Endometrial microvascular endothelial cells (primary cell): ENCODE measurements around the gene SPRYD4. TPM values are rescaled to one million over a fixed set of nuclear protein-coding genes. Genes with fewer than 3 reads are reported as not detected.
"Not testable (repeated sequence)": the region's sequence is repeated elsewhere in the genome, so short reads cannot be mapped to it uniquely, and the experiment has no call there.

Experiments
- in situ Hi-C: cut with HindIII; loops from 2 replicates; pipeline ENCODE4 v1.10.0; 2017; ENCODE audit warnings: low sequenced_read_pairs, low pct_unique_long_range_greater_than_20kb; ENCODE audit errors: inconsistent ontology term
- total RNA-seq: library from RNA; depleted of rRNA; stranded (reverse); fragments of >200 nt; gene quantifications from one replicate; pipeline ENCODE4 v1.2.3, GENCODE V29; 2015; ENCODE audit errors: inconsistent ontology term

The SPRYD4 gene
- total RNA-seq, 1 donor from 2014 or later = 4.7 TPM

GRCh38 chr12:56499879-56500278 is 31.5 kb downstream of the SPRYD4 start:
- in situ Hi-C loops = not testable (repeated sequence)

GRCh38 chr12:56510786-56511185 is 42.4 kb downstream of the SPRYD4 start:
- in situ Hi-C loops = no loop called here

- in situ Hi-C loops = not testable (repeated sequence)
These were observed 45.6 kb downstream of the SPRYD4 start for GRCh38 chr12:56514014-56514318.

DNA sequence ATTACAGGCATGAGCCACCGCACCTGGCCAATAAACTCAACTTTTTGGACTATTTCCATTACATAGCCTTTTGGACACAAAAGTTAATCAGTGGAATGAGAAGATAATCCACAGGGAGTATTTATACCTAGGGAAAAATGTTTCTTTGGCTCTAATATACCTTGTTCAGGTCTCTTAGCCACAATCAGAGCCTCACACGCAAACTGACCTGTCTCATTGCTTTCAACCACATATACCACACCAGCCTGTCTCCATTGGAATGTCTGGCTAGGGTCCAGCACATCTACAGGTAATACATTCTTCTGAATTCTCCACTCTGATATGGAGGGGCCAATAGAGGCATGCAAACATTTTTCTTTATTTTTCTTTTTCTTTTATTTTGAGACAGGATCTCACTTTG is 49.5 kb downstream of the SPRYD4 start:
- in situ Hi-C loops = loop anchor here (5.0 kb wide), 1 partner anchor 54 kb away; no protein-coding TSS in a partner anchor

DNA sequence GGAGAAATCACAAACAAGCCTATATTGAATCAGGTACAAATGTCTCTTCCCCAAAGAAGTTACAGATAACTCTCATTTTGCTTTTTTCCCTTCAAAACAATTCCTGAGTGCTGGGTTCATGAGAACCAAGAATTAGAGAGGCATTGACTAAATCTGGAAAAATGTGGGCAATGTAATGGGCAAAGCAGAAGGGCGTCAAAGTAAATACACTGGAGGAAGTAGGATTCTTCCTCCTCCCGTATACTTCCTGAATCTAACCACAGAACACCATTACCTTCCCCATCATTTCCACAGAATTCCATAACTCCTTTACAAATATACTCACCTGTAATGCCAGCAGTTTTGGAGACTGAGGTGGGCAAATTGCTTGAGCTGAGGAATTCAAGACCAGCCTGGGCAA is 50.2 kb downstream of the SPRYD4 start:
- in situ Hi-C loops = loop anchor here (5.0 kb wide), 1 partner anchor 54 kb away; no protein-coding TSS in a partner anchor

DNA sequence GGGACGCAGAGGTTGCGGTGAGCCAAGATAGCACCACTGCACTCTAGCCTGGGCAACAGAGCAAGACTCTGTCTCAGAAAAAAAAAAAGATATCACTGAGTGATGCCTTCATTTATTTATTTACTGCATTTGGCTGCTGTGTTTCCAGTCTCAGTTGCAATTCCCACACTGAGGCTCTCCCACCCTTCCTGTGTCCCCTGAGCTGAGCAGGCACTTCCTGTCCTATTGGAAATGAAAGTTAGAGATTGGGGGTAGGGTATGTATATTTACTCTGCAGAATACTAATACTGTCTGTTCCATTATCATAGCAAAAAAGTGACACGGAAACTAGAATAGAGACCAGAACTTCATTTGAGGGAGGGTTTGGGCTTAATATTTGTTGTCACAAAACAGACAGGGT is 51.7 kb downstream of the SPRYD4 start:
- in situ Hi-C loops = loop anchor here (10.0 kb wide), 1 partner anchor 105 kb away; no protein-coding TSS in a partner anchor

GRCh38 chr12:56520506-56520905 is 52.1 kb downstream of the SPRYD4 start:
- in situ Hi-C loops = loop anchor here (10.0 kb wide), 1 partner anchor 104 kb away; no protein-coding TSS in a partner anchor

GRCh38 chr12:56521209-56521589 is 52.8 kb downstream of the SPRYD4 start:
- in situ Hi-C loops = loop anchor here (10.0 kb wide), 1 partner anchor 104 kb away; no protein-coding TSS in a partner anchor

GRCh38 chr12:56521590-56522371 is 53.4 kb downstream of the SPRYD4 start, which contains the start of gene RBMS2:
RBMS2 (plus strand) TSS chr12:56521820; CDS start chr12:56522024, 204 bp downstream.
- in situ Hi-C loops = loop anchor here (10.0 kb wide), 1 partner anchor 103 kb away; no protein-coding TSS in a partner anchor

GRCh38 chr12:56522411-56523193 is 54.2 kb downstream of the SPRYD4 start:
- in situ Hi-C loops = loop anchor here (10.0 kb wide), 1 partner anchor 102 kb away; no protein-coding TSS in a partner anchor

- in situ Hi-C loops = loop anchor here (10.0 kb wide), 1 partner anchor 96 kb away; no protein-coding TSS in a partner anchor
These were observed 60.5 kb downstream of the SPRYD4 start for GRCh38 chr12:56528846-56529245.

Other genes starting within 250 kb of the SPRYD4 start
- 57.4 TPM for gene RNF41, start 246.7 kb upstream of the SPRYD4 start, total RNA-seq
- gene NABP2, start 244.2 kb upstream of the SPRYD4 start, total RNA-seq = 60.3 TPM
- 3.7 TPM for gene SLC39A5, start 238.5 kb upstream of the SPRYD4 start, total RNA-seq
- gene ANKRD52, start 210.2 kb upstream of the SPRYD4 start, total RNA-seq = 20.3 TPM
- gene COQ10A, start 201.6 kb upstream of the SPRYD4 start, total RNA-seq = 10.8 TPM
- 257 TPM for gene CS, start 168.2 kb upstream of the SPRYD4 start, total RNA-seq
- 105 TPM for gene CNPY2, start 152.6 kb upstream of the SPRYD4 start, total RNA-seq
- gene PAN2, start 134.6 kb upstream of the SPRYD4 start, total RNA-seq = 5.0 TPM
- gene IL23A, start 129.7 kb upstream of the SPRYD4 start, total RNA-seq = not detected
- 66.7 TPM for gene STAT2, start 108.5 kb upstream of the SPRYD4 start, total RNA-seq
- not detected for gene APOF, start 105.7 kb upstream of the SPRYD4 start, total RNA-seq
- gene TIMELESS, start 19.2 kb upstream of the SPRYD4 start, total RNA-seq = 24.3 TPM
- not detected for gene MIP, start 13.9 kb upstream of the SPRYD4 start, total RNA-seq
- gene GLS2, start 19.6 kb downstream of the SPRYD4 start, total RNA-seq = not detected
- gene RBMS2, start 53.2 kb downstream of the SPRYD4 start, total RNA-seq = 48.0 TPM
- 34.2 TPM for gene BAZ2A, start 161.7 kb downstream of the SPRYD4 start, total RNA-seq
- 703 TPM for gene ATP5F1B, start 177.4 kb downstream of the SPRYD4 start, total RNA-seq
- gene PTGES3, start 219.7 kb downstream of the SPRYD4 start, total RNA-seq = 169 TPM